ENCODE data around the gene IWS1. TPM values are rescaled to one million over a fixed set of nuclear protein-coding genes. Genes with fewer than 3 reads are reported as not detected.
"Not testable (repeated sequence)": the region's sequence is repeated elsewhere in the genome, so short reads cannot be mapped to it uniquely, and the experiment has no call there.

The IWS1 gene
- total and polyA plus RNA-seq, 12 donors, result 37.4 to 64.8 (median 46.4) TPM

DNA sequence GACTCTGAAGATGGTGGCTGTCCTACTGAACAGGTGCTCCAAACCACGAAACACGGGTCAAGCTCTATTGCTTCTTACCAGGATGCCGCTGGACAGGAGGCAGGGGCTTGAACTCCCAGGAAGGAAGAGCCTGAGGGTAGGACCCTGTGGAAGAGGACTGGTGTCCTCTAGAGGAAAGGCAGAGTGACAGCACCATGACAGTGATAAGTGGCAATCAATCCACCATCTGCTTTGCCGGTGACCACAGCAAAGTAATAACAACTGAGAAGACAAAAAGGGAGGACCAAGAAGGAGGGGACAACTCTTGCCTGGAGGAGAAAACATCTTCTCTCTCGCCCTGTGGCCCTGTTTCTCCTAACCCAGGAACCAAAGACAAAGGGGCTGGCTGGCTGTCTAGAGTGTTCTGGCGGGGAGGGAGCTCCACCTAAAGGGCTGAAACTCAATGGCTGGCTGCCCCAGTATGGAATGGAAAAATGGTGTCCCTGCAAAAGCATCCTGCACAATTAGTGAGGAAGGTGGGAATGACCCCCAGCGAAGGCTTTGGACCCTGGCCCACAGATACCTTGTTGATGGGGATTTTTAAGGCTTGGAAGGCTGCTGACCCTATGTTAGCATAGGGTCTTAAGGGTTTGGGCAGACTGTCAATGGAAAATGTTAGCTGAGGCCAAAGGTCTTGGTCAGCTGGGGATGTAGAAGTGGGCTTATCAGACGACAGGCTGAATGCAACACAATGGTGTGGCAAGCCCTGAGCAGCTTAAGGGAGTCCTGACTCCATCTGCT is 72.7 kb downstream of the IWS1 start:
- H3K4me3 ChIP-seq, result no peak overlapping the region
- ATAC-seq (peak in 1 of 8 donors; percentile 49), DNase-seq (no peak)
- peaks cover 0 to 17% (median 0%) of the 10 kb centered on the region in 9 donors for H3K36me3 ChIP-seq
- H3K4me1 ChIP-seq, result no peaks in the 10 kb centered on the region
- H3K27me3 ChIP-seq, result no peaks in the 10 kb centered on the region
- intact Hi-C loops (cut with DNase I), result no loop called here
- no peaks in the 10 kb centered on the region for H3K9me3 ChIP-seq
- no peak overlapping the region for H3K27ac ChIP-seq
- WGBS, 2 donors, result 85 to 87% methylated on average over 8 of the region's 8 CpGs
- TF ChIP-seq, protein P1, sequence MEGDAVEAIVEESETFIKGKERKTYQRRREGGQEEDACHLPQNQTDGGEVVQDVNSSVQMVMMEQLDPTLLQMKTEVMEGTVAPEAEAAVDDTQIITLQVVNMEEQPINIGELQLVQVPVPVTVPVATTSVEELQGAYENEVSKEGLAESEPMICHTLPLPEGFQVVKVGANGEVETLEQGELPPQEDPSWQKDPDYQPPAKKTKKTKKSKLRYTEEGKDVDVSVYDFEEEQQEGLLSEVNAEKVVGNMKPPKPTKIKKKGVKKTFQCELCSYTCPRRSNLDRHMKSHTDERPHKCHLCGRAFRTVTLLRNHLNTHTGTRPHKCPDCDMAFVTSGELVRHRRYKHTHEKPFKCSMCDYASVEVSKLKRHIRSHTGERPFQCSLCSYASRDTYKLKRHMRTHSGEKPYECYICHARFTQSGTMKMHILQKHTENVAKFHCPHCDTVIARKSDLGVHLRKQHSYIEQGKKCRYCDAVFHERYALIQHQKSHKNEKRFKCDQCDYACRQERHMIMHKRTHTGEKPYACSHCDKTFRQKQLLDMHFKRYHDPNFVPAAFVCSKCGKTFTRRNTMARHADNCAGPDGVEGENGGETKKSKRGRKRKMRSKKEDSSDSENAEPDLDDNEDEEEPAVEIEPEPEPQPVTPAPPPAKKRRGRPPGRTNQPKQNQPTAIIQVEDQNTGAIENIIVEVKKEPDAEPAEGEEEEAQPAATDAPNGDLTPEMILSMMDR (IDR thresholded peaks at IDR 0.05), result peak in 6 of 9 donors; percentile 6 to 33 (median 14)

DNA sequence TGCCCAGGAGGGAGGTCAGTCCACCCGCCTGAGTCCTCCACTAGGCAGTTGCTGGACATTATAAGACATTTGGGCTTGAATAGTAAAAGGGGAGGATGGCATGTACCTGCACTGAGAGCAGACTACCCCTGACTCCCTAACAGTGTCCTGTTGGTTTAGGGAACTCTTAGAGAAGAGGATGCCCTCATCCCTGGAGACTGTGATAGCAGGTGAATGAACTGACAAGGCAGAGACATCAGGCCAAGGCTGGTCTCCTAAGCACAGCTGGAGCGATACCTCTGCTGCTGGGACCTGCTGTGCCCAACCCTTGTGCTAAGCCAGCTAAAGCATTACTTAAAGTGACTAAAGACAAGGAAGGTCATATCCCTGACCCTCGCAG is 73.3 kb downstream of the IWS1 start:
- H3K36me3 ChIP-seq, result peaks cover 0 to 17% (median 0%) of the 10 kb centered on the region in 9 donors
- DNase-seq (no peak), ATAC-seq (no peak)
- no peak overlapping the region for H3K27ac ChIP-seq
- 97 to 99% methylated on average over 3 of the region's 3 CpGs for WGBS, 2 donors
- intact Hi-C loops (cut with DNase I), result no loop called here
- no peak overlapping the region for H3K4me3 ChIP-seq
- no peaks in the 10 kb centered on the region for H3K4me1 ChIP-seq
- H3K27me3 ChIP-seq, result no peaks in the 10 kb centered on the region
- no peaks in the 10 kb centered on the region for H3K9me3 ChIP-seq
- TF ChIP-seq, protein P1 (IDR thresholded peaks at IDR 0.05), result no peak

DNA sequence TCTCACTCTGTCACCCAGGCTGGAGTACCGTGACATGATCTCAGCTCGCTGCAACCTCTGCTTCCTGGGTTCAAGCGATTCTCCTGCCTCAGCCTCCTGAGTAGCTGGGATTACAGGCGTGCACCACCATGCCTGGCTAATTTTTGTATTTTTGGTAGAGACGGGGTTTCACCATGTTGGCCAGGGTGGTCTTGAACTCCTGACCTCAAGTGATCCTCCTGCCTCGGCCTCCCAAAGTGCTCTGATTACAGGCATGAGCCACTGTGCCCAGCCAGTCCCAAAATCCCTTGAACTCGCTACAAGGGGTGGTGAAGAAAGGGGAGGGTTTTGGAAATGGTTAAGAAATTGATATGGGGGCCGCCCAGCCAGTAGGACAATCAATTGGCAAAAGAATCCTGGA is 73.9 kb downstream of the IWS1 start:
- ATAC-seq; H3K27me3 ChIP-seq; H3K4me3 ChIP-seq; H3K4me1 ChIP-seq; DNase-seq; H3K27ac ChIP-seq; H3K9me3 ChIP-seq; intact Hi-C loops (cut with DNase I): not testable (repeated sequence)
- WGBS, 2 donors, result 97 to 98% methylated on average over 8 of the region's 8 CpGs
- H3K36me3 ChIP-seq, result peaks cover 0 to 17% (median 0%) of the 10 kb centered on the region in 9 donors

DNA sequence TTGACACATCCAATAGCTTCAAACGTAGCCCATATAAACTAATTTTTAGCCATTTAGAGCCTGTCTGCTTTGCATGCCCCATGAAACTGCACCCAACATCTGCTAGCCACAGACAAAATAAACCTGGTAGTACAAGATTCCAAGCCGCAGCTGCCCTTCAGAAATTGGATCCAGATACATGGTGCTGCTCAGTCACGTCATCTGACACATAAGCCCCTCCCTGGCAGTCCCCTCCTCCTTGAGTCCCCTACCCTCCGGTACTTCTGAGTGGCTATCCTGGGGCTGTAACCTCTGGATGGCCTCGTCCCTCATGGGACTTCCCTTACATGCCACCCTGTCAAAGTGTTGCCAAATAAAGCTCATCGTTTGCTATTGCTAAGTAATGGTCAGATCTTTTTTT is 74.3 kb downstream of the IWS1 start:
- TF ChIP-seq, protein P1 (IDR thresholded peaks at IDR 0.05), result no peak
- Histone ChIP-seq H3K27me3 (no peaks in the 10 kb centered on the region), H3K36me3 (peaks cover 0 to 17% (median 0%) of the 10 kb centered on the region in 9 donors), H3K27ac (no peak overlapping the region), H3K4me3 (no peak overlapping the region), H3K9me3 (no peaks in the 10 kb centered on the region), H3K4me1 (no peaks in the 10 kb centered on the region)
- WGBS, 2 donors, result 81 to 87% methylated on average over 6 of the region's 6 CpGs
- ATAC-seq (no peak), DNase-seq (no peak)
- intact Hi-C loops (cut with DNase I), result no loop called here

DNA sequence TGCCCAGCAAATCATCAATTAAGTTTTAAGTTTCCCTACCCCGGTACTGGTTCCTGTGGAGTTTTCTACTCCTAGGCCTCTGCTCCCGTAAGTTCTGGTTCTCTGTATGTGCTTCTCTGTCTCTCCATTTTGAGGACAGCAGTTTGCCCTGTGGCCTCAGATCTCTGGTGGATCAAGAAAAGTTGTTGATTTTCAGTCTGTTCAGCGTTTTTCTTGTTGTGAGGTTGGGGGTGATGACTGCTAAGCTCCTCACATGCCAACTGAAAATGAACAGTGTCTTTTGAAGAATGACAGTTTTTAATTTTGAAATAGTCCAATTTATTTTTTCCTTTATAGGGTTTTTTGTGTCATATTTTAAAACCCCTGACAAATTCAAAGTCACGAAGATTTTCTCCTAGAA is 76.4 kb downstream of the IWS1 start:
- DNase-seq, result no peak
- H3K4me3 ChIP-seq, result no peak overlapping the region

More for the DNA sequence above, 76.4 kb downstream of the IWS1 start:
- intact Hi-C loops (cut with DNase I), result no loop called here
- WGBS, 2 donors, result 91 to 93% methylated on average over 4 of the region's 4 CpGs
- Histone ChIP-seq H3K36me3 (peaks cover 0 to 17% (median 0%) of the 10 kb centered on the region in 9 donors), H3K27me3 (no peaks in the 10 kb centered on the region), H3K4me1 (no peaks in the 10 kb centered on the region), H3K9me3 (peaks cover 0 to 4% (median 2%) of the 10 kb centered on the region in 11 donors), H3K27ac (no peak overlapping the region)
- no peak for ATAC-seq
- TF ChIP-seq, protein P1 (IDR thresholded peaks at IDR 0.05), result no peak

Measured in heart right ventricle (tissue), 16 donors.